ENCODE data around the gene ACSF3. TPM values are rescaled to one million over a fixed set of nuclear protein-coding genes. Genes with fewer than 3 reads are reported as not detected.

The ACSF3 gene
- total RNA-seq (2014; rRNA removed; shearing (Covaris generic)) (97.9 and 112 TPM in 2 replicates), total RNA-seq (2022) (143 and 149 TPM in 2 replicates), Bru-seq, nascent RNA (percentile 79 among the genes with signal in this experiment), BruChase-seq, experiment 1, labeled RNA remaining after a 6-hour chase (percentile 80 among the genes with signal in this experiment), BruChase-seq, experiment 2, labeled RNA remaining after a 2-hour chase (percentile 78 among the genes with signal in this experiment)
- long read RNA-seq, full-length matches to known transcripts: 80 of 188 reads
- long read RNA-seq, partial matches to known transcripts: 66 of 188 reads
- long read RNA-seq, other reads (novel, unspliced or antisense): 42 of 188 reads

DNA sequence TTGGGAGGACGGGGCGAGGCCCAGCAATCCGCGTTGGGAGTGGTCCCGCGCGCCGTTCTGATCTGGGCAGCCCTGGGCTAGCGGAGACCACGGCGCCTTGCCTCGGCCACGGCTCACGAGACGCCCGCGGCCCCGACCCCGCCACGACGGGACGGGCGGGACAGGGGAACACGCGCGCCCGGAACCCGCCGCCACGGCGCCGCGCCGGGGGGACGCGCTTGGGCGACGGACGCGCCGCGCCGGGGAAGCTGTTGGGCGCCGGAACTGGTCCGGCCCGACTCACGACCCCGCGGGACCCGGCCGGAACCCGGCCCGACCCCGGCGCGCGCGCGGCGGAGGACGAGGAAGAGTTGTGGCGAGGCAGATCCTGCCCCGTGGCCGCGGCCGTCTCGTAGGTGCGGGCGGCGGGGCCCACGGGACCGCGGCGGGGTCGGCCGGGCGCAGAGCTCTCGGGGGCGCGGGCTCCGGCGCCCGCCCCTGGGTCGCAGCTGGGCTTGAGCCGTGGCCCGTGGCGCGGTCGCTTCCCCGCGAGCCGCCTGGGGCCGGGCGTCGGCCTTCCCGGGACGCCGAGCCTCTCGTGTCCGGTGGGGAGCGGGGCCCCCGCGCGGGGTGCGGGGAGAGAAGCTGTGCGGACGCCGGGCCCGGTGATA, at the start of gene ACSF3:
Gene ACSF3, plus strand, starts transcription at position 251 of the 650 bp plus-strand sequence. CDS start 6,830 bp downstream, outside the sequence.
- Histone ChIP-seq H4K20me1 (ENCODE audit: insufficient read depth, low read length) (no peaks in the 10 kb centered on the region), H3K79me2 (ENCODE audit: insufficient read depth, low read depth, low read length) (peaks cover 38% of the 10 kb centered on the region), H3K4me2 (ENCODE audit: low read length) (peak within 1 kb of the TSS; percentile 95), H2AFZ (ENCODE audit: low read length) (peak within 1 kb of the TSS; percentile 40; the same call in 1 of the 2 replicates), H3K9me3 (ENCODE audit: low read length) (no peaks in the 10 kb centered on the region), H3K27ac (ENCODE audit: low read depth, low read length, poor library complexity, severe bottlenecking) (peak within 1 kb of the TSS; percentile 98), H3K9me2 (ENCODE audit: insufficient read depth, low read length) (no peaks in the 10 kb centered on the region), H3K36me3 (ENCODE audit: insufficient read depth, low read length) (peaks cover 27% of the 10 kb centered on the region), H3K4me1 (ENCODE audit: insufficient read depth, low read length, poor library complexity, severe bottlenecking) (peaks cover 49% of the 10 kb centered on the region), H3K4me3 (ENCODE audit: low read depth, low read length, poor library complexity, severe bottlenecking) (peak within 1 kb of the TSS; percentile 99)
- no TSS peak for BruUV-seq (replicated peaks)
- CTCF ChIA-PET (ENCODE audit: unreplicated experiment): interaction anchor here (0.5 kb wide), 1 partner anchor 594 kb away, joined by 8 read pairs; no protein-coding TSS in a partner anchor
- TF ChIP-seq, protein P1, sequence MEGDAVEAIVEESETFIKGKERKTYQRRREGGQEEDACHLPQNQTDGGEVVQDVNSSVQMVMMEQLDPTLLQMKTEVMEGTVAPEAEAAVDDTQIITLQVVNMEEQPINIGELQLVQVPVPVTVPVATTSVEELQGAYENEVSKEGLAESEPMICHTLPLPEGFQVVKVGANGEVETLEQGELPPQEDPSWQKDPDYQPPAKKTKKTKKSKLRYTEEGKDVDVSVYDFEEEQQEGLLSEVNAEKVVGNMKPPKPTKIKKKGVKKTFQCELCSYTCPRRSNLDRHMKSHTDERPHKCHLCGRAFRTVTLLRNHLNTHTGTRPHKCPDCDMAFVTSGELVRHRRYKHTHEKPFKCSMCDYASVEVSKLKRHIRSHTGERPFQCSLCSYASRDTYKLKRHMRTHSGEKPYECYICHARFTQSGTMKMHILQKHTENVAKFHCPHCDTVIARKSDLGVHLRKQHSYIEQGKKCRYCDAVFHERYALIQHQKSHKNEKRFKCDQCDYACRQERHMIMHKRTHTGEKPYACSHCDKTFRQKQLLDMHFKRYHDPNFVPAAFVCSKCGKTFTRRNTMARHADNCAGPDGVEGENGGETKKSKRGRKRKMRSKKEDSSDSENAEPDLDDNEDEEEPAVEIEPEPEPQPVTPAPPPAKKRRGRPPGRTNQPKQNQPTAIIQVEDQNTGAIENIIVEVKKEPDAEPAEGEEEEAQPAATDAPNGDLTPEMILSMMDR (conservative IDR thresholded peaks at IDR 0.05; ENCODE audit: low read length): no peak
- TF ChIP-seq EZH2phosphoT487 (IDR thresholded peaks at IDR 0.05; ENCODE audit: borderline replicate concordance, low read depth, low read length): no peak
- POLR2A ChIA-PET: interaction anchor here (0.6 kb wide), 2 partner anchors 26 to 29 kb away, joined by 3 read pairs; no protein-coding TSS in a partner anchor
- DNase-seq (ENCODE audit: low spot score): peak; percentile 84
- intact Hi-C loops (cut with micrococcal nuclease; ENCODE audit: unreplicated experiment): loop anchor here (10.0 kb wide), 1 partner anchor 279 kb away; the partner anchor contains the start of gene APRT

DNA sequence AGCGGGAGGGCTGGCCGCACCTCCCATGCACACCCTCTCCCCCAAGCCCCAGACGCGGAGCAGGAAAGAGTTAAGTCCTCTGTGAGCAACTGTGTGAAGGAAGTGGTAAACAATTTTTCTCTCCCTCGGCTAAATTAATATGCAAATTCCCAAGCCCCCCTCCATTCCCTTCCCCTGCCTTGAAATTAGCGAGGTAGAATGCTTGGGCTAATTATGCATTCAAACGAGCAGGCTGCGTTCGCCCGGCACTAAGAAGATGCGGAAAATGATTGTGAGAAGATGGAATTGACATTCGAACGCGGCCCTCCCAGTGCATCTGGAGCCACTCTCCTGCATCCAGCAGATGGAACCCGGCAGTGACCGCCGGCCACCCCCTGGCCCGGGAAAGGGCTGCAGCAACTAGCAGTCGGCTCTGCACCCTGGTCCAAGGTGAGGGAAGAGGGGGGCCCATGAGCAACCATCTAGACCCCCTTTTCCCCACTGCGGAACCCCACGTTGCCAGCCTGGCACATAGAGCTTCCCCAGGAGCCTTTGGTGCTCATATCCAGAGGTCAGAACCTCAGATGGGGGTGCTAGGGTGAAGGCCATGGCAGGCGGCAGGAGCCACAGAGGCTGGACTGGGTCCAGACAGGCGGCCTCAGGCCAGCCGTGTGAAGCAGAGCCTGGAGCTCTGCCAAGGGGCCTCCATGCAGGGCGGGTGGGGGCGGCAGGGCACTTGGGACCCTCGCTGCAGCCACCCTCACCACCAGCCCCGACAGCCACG, 49.1 kb upstream of the ACSF3 start:
- BruUV-seq (replicated peaks): no TSS peak
- Histone ChIP-seq H2AFZ (ENCODE audit: low read length) (no peak overlapping the region), H3K9me3 (ENCODE audit: low read length) (no peaks in the 10 kb centered on the region), H3K4me1 (ENCODE audit: insufficient read depth, low read length, poor library complexity, severe bottlenecking) (peaks cover 20% of the 10 kb centered on the region), H3K4me2 (ENCODE audit: low read length) (peak overlapping the region; percentile 33), H3K36me3 (ENCODE audit: insufficient read depth, low read length) (no peaks in the 10 kb centered on the region), H3K79me2 (ENCODE audit: insufficient read depth, low read depth, low read length) (no peaks in the 10 kb centered on the region), H3K4me3 (ENCODE audit: low read depth, low read length, poor library complexity, severe bottlenecking) (no peak overlapping the region), H4K20me1 (ENCODE audit: insufficient read depth, low read length) (no peaks in the 10 kb centered on the region), H3K9me2 (ENCODE audit: insufficient read depth, low read length) (no peaks in the 10 kb centered on the region), H3K27ac (ENCODE audit: low read depth, low read length, poor library complexity, severe bottlenecking) (no peak overlapping the region)
- POLR2A ChIA-PET: no interaction called here
- DNase-seq (ENCODE audit: low spot score): no peak
- intact Hi-C loops (cut with micrococcal nuclease; ENCODE audit: unreplicated experiment): no loop called here
- CTCF ChIA-PET (ENCODE audit: unreplicated experiment): no interaction called here
- TF ChIP-seq, protein P1 (conservative IDR thresholded peaks at IDR 0.05; ENCODE audit: low read length): no peak
- TF ChIP-seq EZH2phosphoT487 (IDR thresholded peaks at IDR 0.05; ENCODE audit: borderline replicate concordance, low read depth, low read length): peak; percentile 70; the same call in 1 of the 2 replicates
